DMS 273 (cell line): ENCODE results near the gene MGAT5.

Experiments
- DNase-seq: peaks from one replicate; lab custom pipeline; 2025; ENCODE audit not compliant: unreplicated experiment; lab: John Stamatoyannopoulos, UW

Gene MGAT5

GRCh38 chr2:134498654-134499053, 244.8 kb downstream of the MGAT5 start:
- DNase-seq = no peak

- no peak for DNase-seq
Measured at GRCh38 chr2:134499307-134499926, 245.5 kb downstream of the MGAT5 start.

- peak; percentile 18 for DNase-seq
Measured at GRCh38 chr2:134500211-134500935, 246.5 kb downstream of the MGAT5 start.

- no peak for DNase-seq
Measured at GRCh38 chr2:134501476-134502091, 247.7 kb downstream of the MGAT5 start.

- DNase-seq = no peak
Measured at GRCh38 chr2:134502104-134502503, 248.2 kb downstream of the MGAT5 start.
